HCT116 (cell line): ENCODE data around the gene SOX6. TPM values are rescaled to one million over a fixed set of nuclear protein-coding genes. Genes with fewer than 3 reads are reported as not detected.

Source experiments
- ATAC-seq: fragments of 200-7000 bp; cut with Tn5 transposase; 2 replicates; pipeline ENCODE4 v1.9.1; 2020; ENCODE audit warnings: mild to moderate bottlenecking, moderate library complexity
- BruUV-seq: library from RNA; stranded (reverse); fragments of 400-500 nt; replicated peaks from 2 replicates; lab custom pipeline; 2021; lab: Mats Ljungman, UMichigan
- CTCF ChIA-PET: fragments of 300-600 bp; sonication (Branson Sonifier 250); formaldehyde crosslinking; loops from one replicate; lab custom pipeline; 2021; ENCODE audit warnings: antibody characterized with exemption; lab: Charles Lee
- POLR2A ChIA-PET: fragments of 300-600, 350-600 bp; sonication (Branson Sonifier 250); formaldehyde crosslinking; loops from one replicate; lab custom pipeline; 2021; ENCODE audit warnings: antibody characterized with exemption; lab: Charles Lee
- RAD21 ChIA-PET, 2 experiments: fragments of 300-600 bp; sonication (Branson Sonifier 250); formaldehyde crosslinking; loops; one replicate each; lab custom pipeline; 2023; ENCODE audit warnings: low total read pairs in 2 of 2; ENCODE audit not compliant: uncharacterized antibody in 2 of 2, unreplicated experiment in 2 of 2, low non-redundant PET in 1 of 2; lab: Charles Lee
- DNase-seq: peaks from one replicate; pipeline ENCODE4 v3.0.0-alpha.2; 2010; ENCODE audit warnings: low read depth, low spot score
- H2AFZ ChIP-seq: fragments of 200-600 bp; shearing (Covaris generic), sonication (generic); 2 replicates; pipeline ENCODE4 v1.6.1; 2017; ENCODE audit warnings: low read depth, mixed run types, mixed read lengths, antibody characterized with exemption, low read length; ENCODE audit not compliant: poor library complexity, severe bottlenecking
- H3K27ac ChIP-seq: 2 replicates; pipeline ENCODE4 v1.5.1; 2012; ENCODE audit warnings: low read depth, low read length
- H3K27me3 ChIP-seq: fragments of 200-600 bp; sonication (generic); 2 replicates; pipeline ENCODE4 v1.6.1; 2016; ENCODE audit warnings: mixed run types, low read length, mixed read lengths; ENCODE audit not compliant: insufficient read depth
- H3K36me3 ChIP-seq, 2 experiments: fragments of 200-500 bp in 1 of 2; fragments of 200-600 bp in 1 of 2; sonication (Bioruptor generic) in 1 of 2; sonication (generic) in 1 of 2; 2 replicates each; pipeline versions ENCODE4 v1.5.1 to v1.6.1; 2014 to 2016; ENCODE audit warnings: low read length in 2 of 2, inconsistent platforms in 1 of 2, mixed read lengths in 1 of 2, mixed run types in 1 of 2; ENCODE audit not compliant: insufficient read depth in 2 of 2, control insufficient read depth in 1 of 2
- H3K4me1 ChIP-seq, 2 experiments: fragments of 200-600 bp in 1 of 2; sonication (generic) in 1 of 2; 2 replicates each; pipeline versions ENCODE4 v1.5.1 to v1.6.1; 2012 to 2017; ENCODE audit warnings: low read length in 2 of 2, inconsistent platforms in 1 of 2, mild to moderate bottlenecking in 1 of 2, mixed read lengths in 1 of 2, mixed run types in 1 of 2, moderate library complexity in 1 of 2; ENCODE audit not compliant: insufficient read depth in 2 of 2, control insufficient read depth in 1 of 2
- H3K4me2 ChIP-seq: fragments of 200-600 bp; sonication (generic); 2 replicates; pipeline ENCODE4 v1.6.1; 2017; ENCODE audit warnings: mixed run types, low read length, mixed read lengths
- H3K4me3 ChIP-seq, 2 experiments: fragments of 200-600 bp in 1 of 2; sonication (generic) in 1 of 2; replicated peaks in 1 of 2; 2 replicates each; pipeline ENCODE4 v1.5.1; 2011 to 2016; ENCODE audit warnings: low read length in 2 of 2, control low read depth in 1 of 2, low read depth in 1 of 2, mild to moderate bottlenecking in 1 of 2, mixed read lengths in 1 of 2, mixed run types in 1 of 2
- H3K79me2 ChIP-seq: fragments of 200-600 bp; sonication (generic); 2 replicates; pipeline ENCODE4 v1.6.1; 2017; ENCODE audit warnings: mild to moderate bottlenecking, mixed run types, low read length, moderate library complexity, mixed read lengths; ENCODE audit not compliant: insufficient read depth
- H3K9ac ChIP-seq: fragments of 200-600 bp; sonication (generic); 2 replicates; pipeline ENCODE4 v1.6.1; 2016; ENCODE audit warnings: low read length, mixed read lengths
- H3K9me2 ChIP-seq: fragments of 200-600 bp; sonication (generic), shearing (Covaris generic); 2 replicates; pipeline ENCODE4 v1.6.1; 2017; ENCODE audit warnings: mixed run types, mild to moderate bottlenecking, moderate library complexity; ENCODE audit not compliant: insufficient read depth
- H3K9me3 ChIP-seq, 2 experiments: fragments of 200-500 bp in 1 of 2; fragments of 200-600 bp in 1 of 2; sonication (Bioruptor generic) in 1 of 2; sonication (generic) in 1 of 2; 2 replicates each; pipeline ENCODE4 v1.6.1; 2014 to 2017; ENCODE audit warnings: low read length in 2 of 2, mixed read lengths in 2 of 2, inconsistent platforms in 1 of 2, low read depth in 1 of 2, mild to moderate bottlenecking in 1 of 2, mixed run types in 1 of 2, moderate library complexity in 1 of 2; ENCODE audit not compliant: control insufficient read depth in 1 of 2, insufficient read depth in 1 of 2
- H4K20me1 ChIP-seq: fragments of 200-600 bp; sonication (generic), shearing (Covaris generic); 2 replicates; pipeline ENCODE4 v1.6.1; 2017; ENCODE audit warnings: mixed run types, mild to moderate bottlenecking, moderate library complexity; ENCODE audit not compliant: insufficient read depth
- ATF3 ChIP-seq: IDR thresholded peaks from 2 replicates; pipeline ENCODE4 v1.6.1; 2012
- CTCF ChIP-seq, 3 experiments: fragments of 200-600 bp in 1 of 3; sonication (generic) in 1 of 3; IDR thresholded peaks in 2 of 3; conservative IDR thresholded peaks in 1 of 3; 2 replicates each; pipeline ENCODE4 v1.5.1; 2012 to 2017; ENCODE audit warnings: low read depth in 2 of 3, low read length in 2 of 3, antibody characterized with exemption in 1 of 3, borderline replicate concordance in 1 of 3, control low read depth in 1 of 3, mild to moderate bottlenecking in 1 of 3, mixed read lengths in 1 of 3, mixed run types in 1 of 3, moderate library complexity in 1 of 3; ENCODE audit not compliant: insufficient read depth in 1 of 3
- EGR1 ChIP-seq: IDR thresholded peaks from 2 replicates; pipeline ENCODE4 v1.6.1; 2012; ENCODE audit warnings: low read depth
- ELF1 ChIP-seq: IDR thresholded peaks from 2 replicates; pipeline ENCODE4 v1.6.1; 2012; ENCODE audit warnings: low read depth, borderline replicate concordance
- EZH2 ChIP-seq: fragments of 200-600 bp; sonication (generic); IDR thresholded peaks from 2 replicates; pipeline ENCODE4 v1.6.1; 2017; ENCODE audit warnings: antibody characterized with exemption, mixed run types
- EZH2phosphoT487 ChIP-seq: fragments of 200-600 bp; IDR thresholded peaks from 2 replicates; pipeline ENCODE4 v1.6.1; 2018; ENCODE audit warnings: antibody characterized with exemption, borderline replicate concordance
- JUND ChIP-seq: IDR thresholded peaks from 2 replicates; pipeline ENCODE4 v1.6.1; 2012
- REST ChIP-seq: IDR thresholded peaks from 2 replicates; pipeline ENCODE4 v1.6.1; 2012; ENCODE audit warnings: low read depth
- SIN3A ChIP-seq: IDR thresholded peaks from 2 replicates; pipeline ENCODE4 v1.6.1; 2012; ENCODE audit warnings: low read depth
- SP1 ChIP-seq: IDR thresholded peaks from 2 replicates; pipeline ENCODE4 v1.6.1; 2012; ENCODE audit warnings: low read depth
- SRF ChIP-seq: IDR thresholded peaks from 2 replicates; pipeline ENCODE4 v1.6.1; 2012; ENCODE audit warnings: low read depth
- ZBTB33 ChIP-seq: IDR thresholded peaks from 2 replicates; pipeline ENCODE4 v1.6.1; 2011; ENCODE audit warnings: mild to moderate bottlenecking, low read length, moderate library complexity; ENCODE audit not compliant: insufficient replicate concordance; ENCODE audit errors: extremely low read depth
- ZFX ChIP-seq: fragments of 450-650 bp; IDR thresholded peaks from 2 replicates; pipeline ENCODE4 v1.6.1; 2017
- ZNF274 ChIP-seq: fragments of 200-500 bp; sonication (Bioruptor generic); IDR thresholded peaks from 2 replicates; pipeline ENCODE4 v1.6.1; 2014; ENCODE audit warnings: mild to moderate bottlenecking, low read depth, low read length, inconsistent platforms
- intact Hi-C: fragments of 100-400 bp; cut with micrococcal nuclease; formaldehyde crosslinking; loops from 2 replicates; pipeline ENCODE4 v1.10.0; 2022
- total RNA-seq: library from RNA; stranded (reverse); gene quantifications from one replicate; pipeline ENCODE4 v1.2.1, GENCODE V29; 2021; ENCODE audit not compliant: unreplicated experiment

The SOX6 gene
- total RNA-seq, 1 experiment from 2014 or later, result 0.81 TPM

- Histone ChIP-seq H3K4me3 (no peak overlapping the region), H3K4me2 (no peak overlapping the region), H3K9me3 (no peaks in the 10 kb centered on the region), H3K4me1 (no peaks in the 10 kb centered on the region), H3K79me2 (no peaks in the 10 kb centered on the region), H4K20me1 (no peaks in the 10 kb centered on the region; the same call in 1 of the 2 replicates), H3K9ac (no peak overlapping the region), H3K36me3 (no peaks in the 10 kb centered on the region), H3K27ac (no peak overlapping the region), H3K27me3 (peaks cover 36% of the 10 kb centered on the region), H2AFZ (no peak overlapping the region), H3K9me2 (no peaks in the 10 kb centered on the region)
- no peak for DNase-seq
- POLR2A ChIA-PET, result no interaction called here
- RAD21 ChIA-PET, result no interaction called here
- CTCF ChIA-PET, result no interaction called here
- intact Hi-C loops, result no loop called here
- BruUV-seq, result no TSS peak
- ATAC-seq, result no peak
- TF ChIP-seq ZNF274, result no peak
- TF ChIP-seq CTCF (IDR thresholded peaks at IDR 0.05 in 2 of 3, conservative IDR thresholded peaks at IDR 0.05 in 1 of 3; ENCODE audit: borderline replicate concordance in 1 of 3, insufficient read depth in 1 of 3, low read depth in 2 of 3, low read length in 2 of 3), result no peak
- TF ChIP-seq ELF1, result no peak
- no peak for TF ChIP-seq ZFX
- no peak for TF ChIP-seq EZH2
- no peak for TF ChIP-seq EZH2phosphoT487
- no peak for TF ChIP-seq SP1
- TF ChIP-seq ZBTB33, result no peak
- TF ChIP-seq REST, result no peak
- TF ChIP-seq ATF3, result no peak
- no peak for TF ChIP-seq JUND
- no peak for TF ChIP-seq SIN3A
- no peak for TF ChIP-seq SRF
- no peak for TF ChIP-seq EGR1
These were observed 162.4 kb downstream of the SOX6 start for GRCh38 chr11:16193897-16194381.
